ENCODE measurements around the gene MED8. TPM values are rescaled to one million over a fixed set of nuclear protein-coding genes. Genes with fewer than 3 reads are reported as not detected.

MED8 gene
- total and polyA plus RNA-seq, 10 of the 15 experiments (the other 5 are each of a cell fraction or from before 2014, with no cell fraction given) = 20.2 to 61.7 (median 39.5) TPM

DNA sequence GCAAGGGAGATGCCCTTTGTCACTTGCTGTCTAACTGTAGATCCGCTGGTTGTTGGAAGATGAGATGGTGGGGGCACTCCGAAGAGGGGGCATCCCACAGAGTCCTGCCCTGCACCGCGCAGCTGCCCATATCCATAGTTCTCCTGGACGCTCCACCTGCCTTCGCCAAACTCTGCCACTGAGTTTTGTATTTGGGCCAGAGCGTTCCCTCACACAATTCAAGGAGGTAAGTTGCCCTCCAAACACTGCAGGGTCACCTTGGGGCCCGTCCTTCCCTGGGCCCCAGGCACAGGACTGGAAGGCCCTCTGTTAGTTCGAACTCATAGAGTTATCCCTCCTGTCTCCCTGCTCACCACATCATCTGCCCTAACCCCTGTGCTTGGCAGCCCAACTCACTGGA lies 42.1 kb upstream of the MED8 start:
- BruUV-seq (replicated peaks) = no TSS peak
- Histone ChIP-seq H4K20me1 (ENCODE audit: control insufficient read depth, insufficient read depth) (0 out of 2 replicates have a peak, but pooled peaks cover 4% of the 10 kb centered on the region), H2AFZ (ENCODE audit: control insufficient read depth, low read depth, low read length) (no peak overlapping the region), H3K4me1 (ENCODE audit: control insufficient read depth, insufficient read depth, low read length) (no peaks in the 10 kb centered on the region), H3K9ac (ENCODE audit: control insufficient read depth, insufficient read depth, low read length) (no peak overlapping the region), H3K4me2 (ENCODE audit: control insufficient read depth, insufficient read depth) (no peak overlapping the region), H3K27ac (ENCODE audit: control insufficient read depth, insufficient read depth) (no peak overlapping the region), H3K27me3 (replicated peaks in 1 of 2; ENCODE audit: control insufficient read depth in 2 of 2, insufficient read depth in 2 of 2, low read length in 1 of 2) (no peaks in the 10 kb centered on the region), H3K9me3 (replicated peaks; ENCODE audit: control insufficient read depth, insufficient read depth, low read length) (no peaks in the 10 kb centered on the region), H3K36me3 (ENCODE audit: control insufficient read depth in 2 of 2, insufficient read depth in 2 of 2, low read length in 1 of 2) (peaks cover 32 to 39% of the 10 kb centered on the region in 2 experiments), H3K4me3 (no peak overlapping the region), H3K79me2 (ENCODE audit: control insufficient read depth, insufficient read depth, low read length) (no peaks in the 10 kb centered on the region)
- intact Hi-C loops (cut with micrococcal nuclease; ENCODE audit: unreplicated experiment) (no loop called here), in situ Hi-C loops (cut with MboI) (no loop called here)
- DNase-seq (ENCODE audit: low read depth, low spot score) (no peak), FAIRE-seq (no peak), ATAC-seq (no peak)
- ChIA-PET SMC1A (ENCODE audit: uncharacterized antibody, unreplicated experiment) (no interaction called here), POLR2A (no interaction called here), RAD21 (ENCODE audit: unreplicated experiment) (no interaction called here), CTCF (no interaction called here)
- 91% methylated on average over 9 of the region's 9 CpGs for WGBS (ENCODE audit: insufficient coverage, insufficient replicate concordance, low lambda C conversion rate, missing lambda C conversion rate)
- TF ChIP-seq STAT1 (conservative IDR thresholded peaks at IDR 0.05) (no peak), CHD2 (IDR thresholded peaks at IDR 0.05; ENCODE audit: borderline replicate concordance, low read depth, low read length) (no peak), CBFB (IDR thresholded peaks at IDR 0.05; ENCODE audit: low read depth) (no peak), CEBPB (IDR thresholded peaks at IDR 0.05; ENCODE audit: borderline replicate concordance in 1 of 2, low read depth in 2 of 2, low read length in 2 of 2) (no peak), SP1 (IDR thresholded peaks at IDR 0.05; ENCODE audit: low read depth, low read length) (no peak), ZZZ3 (IDR thresholded peaks at IDR 0.05; ENCODE audit: control insufficient read depth, insufficient read length, low read depth) (no peak), NRF1 (conservative IDR thresholded peaks at IDR 0.05; ENCODE audit: low read depth, low read length) (no peak)
- TF ChIP-seq, protein P1, sequence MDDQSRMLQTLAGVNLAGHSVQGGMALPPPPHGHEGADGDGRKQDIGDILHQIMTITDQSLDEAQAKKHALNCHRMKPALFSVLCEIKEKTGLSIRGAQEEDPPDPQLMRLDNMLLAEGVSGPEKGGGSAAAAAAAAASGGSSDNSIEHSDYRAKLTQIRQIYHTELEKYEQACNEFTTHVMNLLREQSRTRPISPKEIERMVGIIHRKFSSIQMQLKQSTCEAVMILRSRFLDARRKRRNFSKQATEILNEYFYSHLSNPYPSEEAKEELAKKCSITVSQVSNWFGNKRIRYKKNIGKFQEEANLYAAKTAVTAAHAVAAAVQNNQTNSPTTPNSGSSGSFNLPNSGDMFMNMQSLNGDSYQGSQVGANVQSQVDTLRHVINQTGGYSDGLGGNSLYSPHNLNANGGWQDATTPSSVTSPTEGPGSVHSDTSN (IDR thresholded peaks at IDR 0.05; ENCODE audit: insufficient replicate concordance, low read depth, low read length) = no peak
- TF ChIP-seq, protein P2, sequence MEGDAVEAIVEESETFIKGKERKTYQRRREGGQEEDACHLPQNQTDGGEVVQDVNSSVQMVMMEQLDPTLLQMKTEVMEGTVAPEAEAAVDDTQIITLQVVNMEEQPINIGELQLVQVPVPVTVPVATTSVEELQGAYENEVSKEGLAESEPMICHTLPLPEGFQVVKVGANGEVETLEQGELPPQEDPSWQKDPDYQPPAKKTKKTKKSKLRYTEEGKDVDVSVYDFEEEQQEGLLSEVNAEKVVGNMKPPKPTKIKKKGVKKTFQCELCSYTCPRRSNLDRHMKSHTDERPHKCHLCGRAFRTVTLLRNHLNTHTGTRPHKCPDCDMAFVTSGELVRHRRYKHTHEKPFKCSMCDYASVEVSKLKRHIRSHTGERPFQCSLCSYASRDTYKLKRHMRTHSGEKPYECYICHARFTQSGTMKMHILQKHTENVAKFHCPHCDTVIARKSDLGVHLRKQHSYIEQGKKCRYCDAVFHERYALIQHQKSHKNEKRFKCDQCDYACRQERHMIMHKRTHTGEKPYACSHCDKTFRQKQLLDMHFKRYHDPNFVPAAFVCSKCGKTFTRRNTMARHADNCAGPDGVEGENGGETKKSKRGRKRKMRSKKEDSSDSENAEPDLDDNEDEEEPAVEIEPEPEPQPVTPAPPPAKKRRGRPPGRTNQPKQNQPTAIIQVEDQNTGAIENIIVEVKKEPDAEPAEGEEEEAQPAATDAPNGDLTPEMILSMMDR (IDR thresholded peaks at IDR 0.05 in 2 of 3, conservative IDR thresholded peaks at IDR 0.05 in 1 of 3; ENCODE audit: control insufficient read depth in 2 of 3, extremely low read depth in 1 of 3, insufficient read depth in 1 of 3, low read depth in 3 of 3, low read length in 3 of 3) = no peak
- TF ChIP-seq, protein P3, sequence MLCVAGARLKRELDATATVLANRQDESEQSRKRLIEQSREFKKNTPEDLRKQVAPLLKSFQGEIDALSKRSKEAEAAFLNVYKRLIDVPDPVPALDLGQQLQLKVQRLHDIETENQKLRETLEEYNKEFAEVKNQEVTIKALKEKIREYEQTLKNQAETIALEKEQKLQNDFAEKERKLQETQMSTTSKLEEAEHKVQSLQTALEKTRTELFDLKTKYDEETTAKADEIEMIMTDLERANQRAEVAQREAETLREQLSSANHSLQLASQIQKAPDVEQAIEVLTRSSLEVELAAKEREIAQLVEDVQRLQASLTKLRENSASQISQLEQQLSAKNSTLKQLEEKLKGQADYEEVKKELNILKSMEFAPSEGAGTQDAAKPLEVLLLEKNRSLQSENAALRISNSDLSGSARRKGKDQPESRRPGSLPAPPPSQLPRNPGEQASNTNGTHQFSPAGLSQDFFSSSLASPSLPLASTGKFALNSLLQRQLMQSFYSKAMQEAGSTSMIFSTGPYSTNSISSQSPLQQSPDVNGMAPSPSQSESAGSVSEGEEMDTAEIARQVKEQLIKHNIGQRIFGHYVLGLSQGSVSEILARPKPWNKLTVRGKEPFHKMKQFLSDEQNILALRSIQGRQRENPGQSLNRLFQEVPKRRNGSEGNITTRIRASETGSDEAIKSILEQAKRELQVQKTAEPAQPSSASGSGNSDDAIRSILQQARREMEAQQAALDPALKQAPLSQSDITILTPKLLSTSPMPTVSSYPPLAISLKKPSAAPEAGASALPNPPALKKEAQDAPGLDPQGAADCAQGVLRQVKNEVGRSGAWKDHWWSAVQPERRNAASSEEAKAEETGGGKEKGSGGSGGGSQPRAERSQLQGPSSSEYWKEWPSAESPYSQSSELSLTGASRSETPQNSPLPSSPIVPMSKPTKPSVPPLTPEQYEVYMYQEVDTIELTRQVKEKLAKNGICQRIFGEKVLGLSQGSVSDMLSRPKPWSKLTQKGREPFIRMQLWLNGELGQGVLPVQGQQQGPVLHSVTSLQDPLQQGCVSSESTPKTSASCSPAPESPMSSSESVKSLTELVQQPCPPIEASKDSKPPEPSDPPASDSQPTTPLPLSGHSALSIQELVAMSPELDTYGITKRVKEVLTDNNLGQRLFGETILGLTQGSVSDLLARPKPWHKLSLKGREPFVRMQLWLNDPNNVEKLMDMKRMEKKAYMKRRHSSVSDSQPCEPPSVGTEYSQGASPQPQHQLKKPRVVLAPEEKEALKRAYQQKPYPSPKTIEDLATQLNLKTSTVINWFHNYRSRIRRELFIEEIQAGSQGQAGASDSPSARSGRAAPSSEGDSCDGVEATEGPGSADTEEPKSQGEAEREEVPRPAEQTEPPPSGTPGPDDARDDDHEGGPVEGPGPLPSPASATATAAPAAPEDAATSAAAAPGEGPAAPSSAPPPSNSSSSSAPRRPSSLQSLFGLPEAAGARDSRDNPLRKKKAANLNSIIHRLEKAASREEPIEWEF (IDR thresholded peaks at IDR 0.05; ENCODE audit: insufficient replicate concordance, low read depth, low read length) = no peak
- TF ChIP-seq, protein P4, sequence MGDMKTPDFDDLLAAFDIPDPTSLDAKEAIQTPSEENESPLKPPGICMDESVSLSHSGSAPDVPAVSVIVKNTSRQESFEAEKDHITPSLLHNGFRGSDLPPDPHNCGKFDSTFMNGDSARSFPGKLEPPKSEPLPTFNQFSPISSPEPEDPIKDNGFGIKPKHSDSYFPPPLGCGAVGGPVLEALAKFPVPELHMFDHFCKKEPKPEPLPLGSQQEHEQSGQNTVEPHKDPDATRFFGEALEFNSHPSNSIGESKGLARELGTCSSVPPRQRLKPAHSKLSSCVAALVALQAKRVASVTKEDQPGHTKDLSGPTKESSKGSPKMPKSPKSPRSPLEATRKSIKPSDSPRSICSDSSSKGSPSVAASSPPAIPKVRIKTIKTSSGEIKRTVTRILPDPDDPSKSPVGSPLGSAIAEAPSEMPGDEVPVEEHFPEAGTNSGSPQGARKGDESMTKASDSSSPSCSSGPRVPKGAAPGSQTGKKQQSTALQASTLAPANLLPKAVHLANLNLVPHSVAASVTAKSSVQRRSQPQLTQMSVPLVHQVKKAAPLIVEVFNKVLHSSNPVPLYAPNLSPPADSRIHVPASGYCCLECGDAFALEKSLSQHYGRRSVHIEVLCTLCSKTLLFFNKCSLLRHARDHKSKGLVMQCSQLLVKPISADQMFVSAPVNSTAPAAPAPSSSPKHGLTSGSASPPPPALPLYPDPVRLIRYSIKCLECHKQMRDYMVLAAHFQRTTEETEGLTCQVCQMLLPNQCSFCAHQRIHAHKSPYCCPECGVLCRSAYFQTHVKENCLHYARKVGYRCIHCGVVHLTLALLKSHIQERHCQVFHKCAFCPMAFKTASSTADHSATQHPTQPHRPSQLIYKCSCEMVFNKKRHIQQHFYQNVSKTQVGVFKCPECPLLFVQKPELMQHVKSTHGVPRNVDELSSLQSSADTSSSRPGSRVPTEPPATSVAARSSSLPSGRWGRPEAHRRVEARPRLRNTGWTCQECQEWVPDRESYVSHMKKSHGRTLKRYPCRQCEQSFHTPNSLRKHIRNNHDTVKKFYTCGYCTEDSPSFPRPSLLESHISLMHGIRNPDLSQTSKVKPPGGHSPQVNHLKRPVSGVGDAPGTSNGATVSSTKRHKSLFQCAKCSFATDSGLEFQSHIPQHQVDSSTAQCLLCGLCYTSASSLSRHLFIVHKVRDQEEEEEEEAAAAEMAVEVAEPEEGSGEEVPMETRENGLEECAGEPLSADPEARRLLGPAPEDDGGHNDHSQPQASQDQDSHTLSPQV (IDR thresholded peaks at IDR 0.05) = no peak
